Effector memory CD8-positive, alpha-beta T cell (primary cell): ENCODE data around the gene SMARCE1.

Source experiments
- ATAC-seq: fragments of 150-1000 bp; cut with Tn5 transposase; replicated peaks from 2 replicates; pipeline ENCODE4 v1.10.0; 2021; ENCODE audit warnings: mild to moderate bottlenecking, moderate library complexity
- DNase-seq, 3 experiments: peaks; one replicate each; pipeline ENCODE4 v3.0.0; 2021
- H3K27ac Mint-ChIP-seq, 2 donors: one replicate each; pipeline ENCODE4 v1.8.0; 2022; ENCODE audit warnings: mild to moderate bottlenecking in 2 of 2, mixed read lengths in 2 of 2, moderate library complexity in 2 of 2
- H3K27me3 Mint-ChIP-seq, 2 donors: one replicate each; pipeline ENCODE4 v1.8.0; 2022; ENCODE audit warnings: mixed read lengths in 2 of 2
- H3K36me3 Mint-ChIP-seq: one replicate; pipeline ENCODE4 v1.8.0; 2022; ENCODE audit warnings: mild to moderate bottlenecking, moderate library complexity, mixed read lengths; ENCODE audit not compliant: insufficient read depth
- H3K4me1 Mint-ChIP-seq, 2 donors: one replicate each; pipeline ENCODE4 v1.8.0; 2022; ENCODE audit warnings: low read depth in 2 of 2, mixed read lengths in 2 of 2
- H3K4me3 Mint-ChIP-seq, 2 donors: one replicate each; pipeline ENCODE4 v1.8.0; 2022; ENCODE audit warnings: mild to moderate bottlenecking in 2 of 2, mixed read lengths in 2 of 2, moderate library complexity in 2 of 2
- H3K9me3 Mint-ChIP-seq, 2 donors: one replicate each; pipeline ENCODE4 v1.8.0; 2022; ENCODE audit warnings: mixed read lengths in 2 of 2

Gene SMARCE1

DNA sequence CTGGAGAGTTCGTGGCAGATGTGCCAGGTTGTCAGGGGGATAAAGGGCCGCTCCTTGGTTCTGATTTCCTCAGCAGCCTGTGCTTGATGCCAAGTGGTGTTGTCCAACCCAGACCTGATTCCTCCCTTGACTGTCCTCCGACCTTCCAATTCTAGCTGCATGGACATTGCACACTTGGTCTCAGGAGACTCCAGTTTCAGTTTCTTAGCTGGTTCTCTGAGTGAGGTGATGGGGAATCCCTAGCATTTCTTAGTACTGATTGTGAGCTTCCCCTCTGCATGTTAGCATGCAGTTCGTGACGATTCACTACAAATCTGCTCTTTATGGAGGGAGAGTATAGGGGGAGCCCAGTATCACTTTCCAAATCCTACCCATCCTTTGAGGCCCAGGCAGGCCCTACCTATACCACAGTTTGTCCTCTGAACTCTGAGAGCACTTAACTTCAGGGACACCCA, 70.0 kb downstream of the SMARCE1 start:
- no peaks in the 10 kb centered on the region for H3K36me3 Mint-ChIP-seq
- ATAC-seq, result no peak
- DNase-seq, result no peak
- peaks cover 18 to 20% of the 10 kb centered on the region in 2 donors for H3K4me1 Mint-ChIP-seq
- no peak overlapping the region for H3K4me3 Mint-ChIP-seq
- no peaks in the 10 kb centered on the region for H3K27me3 Mint-ChIP-seq
- no peak overlapping the region for H3K27ac Mint-ChIP-seq
- peaks cover 0 to 6% of the 10 kb centered on the region in 2 donors for H3K9me3 Mint-ChIP-seq

DNA sequence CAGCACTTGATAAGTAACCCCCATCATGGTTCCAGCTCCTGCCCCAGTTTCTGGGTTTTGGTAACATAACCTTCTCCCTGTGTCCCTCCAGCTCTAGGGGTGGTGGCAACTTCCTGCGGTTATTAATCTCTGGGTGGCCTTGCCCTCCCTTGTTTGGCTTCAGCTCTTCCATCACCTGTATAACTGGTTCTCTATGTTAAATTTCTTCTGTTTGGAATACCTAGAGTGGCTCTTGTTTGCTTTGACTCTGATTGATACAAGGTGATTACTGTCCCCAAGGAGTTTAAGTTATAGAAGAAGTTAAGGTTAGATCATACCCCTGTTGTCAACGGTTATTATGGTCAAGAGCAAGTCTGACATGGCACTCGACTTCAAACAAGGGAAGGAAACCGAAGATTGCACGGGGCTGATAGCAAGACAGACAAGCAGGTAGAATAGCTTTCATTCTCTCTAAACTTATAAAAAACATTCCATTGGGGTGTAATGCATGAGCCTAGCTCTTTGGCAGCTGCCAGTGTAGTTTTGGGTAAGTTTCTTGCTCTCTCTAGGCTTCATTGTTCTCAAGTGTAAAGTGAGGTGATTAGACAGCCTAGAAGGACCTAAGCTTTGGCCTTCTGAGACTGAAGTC, 71.4 kb downstream of the SMARCE1 start:
- DNase-seq (no peak), ATAC-seq (no peak)
- Mint-ChIP-seq H3K4me1 (peaks cover 7 to 10% of the 10 kb centered on the region in 2 donors), H3K27me3 (peaks cover 0 to 1% of the 10 kb centered on the region in 2 donors), H3K4me3 (no peak overlapping the region), H3K36me3 (no peaks in the 10 kb centered on the region), H3K9me3 (peaks cover 0 to 6% of the 10 kb centered on the region in 2 donors), H3K27ac (no peak overlapping the region)
